Loucy (cell line): Measurements from ENCODE around the gene SSPN.

Source experiments
- H2AFZ ChIP-seq: fragments of 200-600 bp; sonication (generic); 2 replicates; pipeline ENCODE4 v1.6.0; 2016; ENCODE audit warnings: antibody characterized with exemption, mild to moderate bottlenecking, low read length, moderate library complexity
- H3F3A ChIP-seq: fragments of 200-600 bp; 2 replicates; pipeline ENCODE4 v1.6.0; 2016; ENCODE audit warnings: antibody characterized with exemption, low read depth, mild to moderate bottlenecking
- H3K27me3 ChIP-seq: fragments of 200-600 bp; sonication (generic); 2 replicates; pipeline ENCODE4 v1.6.1; 2014; ENCODE audit warnings: low read length, mild to moderate bottlenecking; ENCODE audit not compliant: insufficient read depth, poor library complexity, severe bottlenecking
- H3K36me3 ChIP-seq: fragments of 200-600 bp; sonication (generic); 2 replicates; pipeline ENCODE4 v1.6.1; 2016; ENCODE audit warnings: low read length; ENCODE audit not compliant: insufficient read depth
- H3K4me1 ChIP-seq: fragments of 200-600 bp; sonication (generic); 2 replicates; pipeline ENCODE4 v1.5.1; 2014; ENCODE audit warnings: low read length, mild to moderate bottlenecking; ENCODE audit not compliant: insufficient read depth, poor library complexity, severe bottlenecking
- H3K4me2 ChIP-seq: fragments of 200-600 bp; sonication (generic); 2 replicates; pipeline ENCODE4 v1.6.0; 2014; ENCODE audit warnings: antibody characterized with exemption, low read length, low read depth, mild to moderate bottlenecking; ENCODE audit not compliant: poor library complexity, severe bottlenecking
- H3K4me3 ChIP-seq: fragments of 200-600 bp; sonication (generic); 2 replicates; pipeline ENCODE4 v1.5.1; 2014; ENCODE audit warnings: low read length, mild to moderate bottlenecking, mixed read lengths; ENCODE audit not compliant: poor library complexity, severe bottlenecking
- H3K79me2 ChIP-seq: fragments of 200-600 bp; sonication (generic); 2 replicates; pipeline ENCODE4 v1.6.1; 2014; ENCODE audit warnings: low read length; ENCODE audit not compliant: insufficient read depth
- H3K9ac ChIP-seq: fragments of 200-600 bp; sonication (generic); 2 replicates; pipeline ENCODE4 v1.6.0; 2014; ENCODE audit warnings: mild to moderate bottlenecking, low read depth, low read length, moderate library complexity; ENCODE audit not compliant: poor library complexity, severe bottlenecking
- H3K9me2 ChIP-seq: fragments of 200-600 bp; sonication (generic); replicated peaks from 2 replicates; pipeline ENCODE4 v1.6.1; 2016; ENCODE audit warnings: low read depth, low read length, mixed read lengths
- H3K9me3 ChIP-seq: fragments of 200-600 bp; sonication (generic); 2 replicates; pipeline ENCODE4 v1.6.1; 2014; ENCODE audit warnings: mild to moderate bottlenecking, antibody characterized with exemption, low read length, low read depth; ENCODE audit not compliant: insufficient read depth
- H4K20me1 ChIP-seq: fragments of 200-600 bp; sonication (generic); 2 replicates; pipeline ENCODE4 v1.6.0; 2014; ENCODE audit warnings: antibody characterized with exemption, low read length, mild to moderate bottlenecking; ENCODE audit not compliant: insufficient read depth, poor library complexity, severe bottlenecking
- EZH2phosphoT487 ChIP-seq: fragments of 200-600 bp; IDR thresholded peaks from 2 replicates; pipeline ENCODE4 v1.6.1; 2018; ENCODE audit warnings: antibody characterized with exemption, mild to moderate bottlenecking, moderate library complexity, borderline replicate concordance
- TF ChIP-seq, protein P1 (sequence below): fragments of 200-600 bp; sonication (generic); conservative IDR thresholded peaks from 2 replicates; pipeline ENCODE4 v1.5.1; 2014; ENCODE audit warnings: mild to moderate bottlenecking, antibody characterized with exemption, low read length

SSPN gene

DNA sequence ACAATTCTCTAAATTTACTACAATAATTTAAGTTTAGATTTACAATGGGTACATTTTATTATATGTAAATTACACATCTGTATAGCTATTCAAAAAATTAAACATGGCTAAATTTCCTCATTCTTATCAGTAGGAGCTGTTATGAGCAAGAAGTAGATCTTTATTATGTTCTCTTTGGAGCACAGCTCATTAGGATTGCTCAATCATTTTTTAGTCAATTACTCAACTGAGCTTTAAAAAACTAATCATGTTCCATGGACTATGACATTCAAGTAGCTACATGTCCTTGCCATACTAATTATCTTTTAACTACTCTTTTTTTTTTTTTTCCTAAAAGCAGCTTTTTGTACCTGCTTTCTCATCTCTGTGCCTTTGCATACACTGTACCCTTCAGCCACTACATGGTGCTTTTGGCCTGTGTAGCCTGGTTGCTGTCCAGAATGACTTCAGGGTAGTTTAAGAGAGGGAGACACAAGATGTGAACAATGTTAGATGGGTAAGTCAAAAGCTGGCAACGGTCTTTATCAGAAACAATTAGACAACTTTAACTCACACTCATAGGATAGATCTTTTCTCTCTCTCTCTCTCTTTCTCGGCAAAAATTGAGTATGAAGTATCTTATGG, 69.0 kb downstream of the SSPN start:
- no peaks in the 10 kb centered on the region for H3K36me3 ChIP-seq
- no peak overlapping the region for H2AFZ ChIP-seq
- no peak overlapping the region for H3K4me2 ChIP-seq
- no peaks in the 10 kb centered on the region for H3K9me3 ChIP-seq
- H3K9me2 ChIP-seq, result no peaks in the 10 kb centered on the region
- H3K4me3 ChIP-seq, result no peak overlapping the region
- H3K9ac ChIP-seq, result no peak overlapping the region
- no peaks in the 10 kb centered on the region for H3F3A ChIP-seq
- no peaks in the 10 kb centered on the region for H3K4me1 ChIP-seq
- H4K20me1 ChIP-seq, result no peaks in the 10 kb centered on the region
- H3K27me3 ChIP-seq, result no peaks in the 10 kb centered on the region
- no peaks in the 10 kb centered on the region for H3K79me2 ChIP-seq
- TF ChIP-seq, protein P1, sequence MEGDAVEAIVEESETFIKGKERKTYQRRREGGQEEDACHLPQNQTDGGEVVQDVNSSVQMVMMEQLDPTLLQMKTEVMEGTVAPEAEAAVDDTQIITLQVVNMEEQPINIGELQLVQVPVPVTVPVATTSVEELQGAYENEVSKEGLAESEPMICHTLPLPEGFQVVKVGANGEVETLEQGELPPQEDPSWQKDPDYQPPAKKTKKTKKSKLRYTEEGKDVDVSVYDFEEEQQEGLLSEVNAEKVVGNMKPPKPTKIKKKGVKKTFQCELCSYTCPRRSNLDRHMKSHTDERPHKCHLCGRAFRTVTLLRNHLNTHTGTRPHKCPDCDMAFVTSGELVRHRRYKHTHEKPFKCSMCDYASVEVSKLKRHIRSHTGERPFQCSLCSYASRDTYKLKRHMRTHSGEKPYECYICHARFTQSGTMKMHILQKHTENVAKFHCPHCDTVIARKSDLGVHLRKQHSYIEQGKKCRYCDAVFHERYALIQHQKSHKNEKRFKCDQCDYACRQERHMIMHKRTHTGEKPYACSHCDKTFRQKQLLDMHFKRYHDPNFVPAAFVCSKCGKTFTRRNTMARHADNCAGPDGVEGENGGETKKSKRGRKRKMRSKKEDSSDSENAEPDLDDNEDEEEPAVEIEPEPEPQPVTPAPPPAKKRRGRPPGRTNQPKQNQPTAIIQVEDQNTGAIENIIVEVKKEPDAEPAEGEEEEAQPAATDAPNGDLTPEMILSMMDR, result no peak
- no peak for TF ChIP-seq EZH2phosphoT487

GRCh38 chr12:26265606-26266005, 70.2 kb downstream of the SSPN start:
- Histone ChIP-seq H3K4me1 (no peaks in the 10 kb centered on the region), H3F3A (no peaks in the 10 kb centered on the region), H4K20me1 (no peaks in the 10 kb centered on the region), H3K36me3 (no peaks in the 10 kb centered on the region), H3K27me3 (no peaks in the 10 kb centered on the region), H2AFZ (no peak overlapping the region), H3K4me2 (no peak overlapping the region), H3K9ac (no peak overlapping the region), H3K9me3 (no peaks in the 10 kb centered on the region), H3K9me2 (no peaks in the 10 kb centered on the region), H3K79me2 (no peaks in the 10 kb centered on the region), H3K4me3 (no peak overlapping the region)
- no peak for TF ChIP-seq EZH2phosphoT487
- TF ChIP-seq, protein P1, result no peak

DNA sequence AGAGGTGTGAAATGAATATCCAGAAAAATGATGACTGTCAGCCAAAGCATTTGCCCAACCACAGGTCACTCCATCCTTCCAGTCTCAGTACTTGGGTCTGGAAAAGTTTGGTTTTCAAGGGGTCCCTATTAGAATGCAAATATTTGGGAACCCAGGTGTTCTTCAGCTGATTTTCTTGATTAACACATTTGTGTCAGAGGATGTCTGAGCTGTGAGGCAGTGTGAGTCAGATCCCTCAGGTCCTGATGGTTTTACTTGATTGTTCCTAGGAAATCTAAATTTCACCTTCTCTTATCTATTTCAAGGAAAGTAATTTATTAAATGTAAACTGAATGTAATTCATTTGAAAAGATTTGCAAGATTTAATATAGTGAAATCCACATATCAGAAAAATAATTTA, 71.5 kb downstream of the SSPN start:
- H3K4me3 ChIP-seq, result no peak overlapping the region
- H2AFZ ChIP-seq, result no peak overlapping the region
- no peaks in the 10 kb centered on the region for H3K79me2 ChIP-seq
- H3K9ac ChIP-seq, result no peak overlapping the region
- H3K9me2 ChIP-seq, result no peaks in the 10 kb centered on the region
- H4K20me1 ChIP-seq, result no peaks in the 10 kb centered on the region
- H3K9me3 ChIP-seq, result no peaks in the 10 kb centered on the region
- TF ChIP-seq, protein P1, result no peak
- TF ChIP-seq EZH2phosphoT487, result no peak
- no peaks in the 10 kb centered on the region for H3K36me3 ChIP-seq
- H3K27me3 ChIP-seq, result no peaks in the 10 kb centered on the region
- H3F3A ChIP-seq, result no peaks in the 10 kb centered on the region
- H3K4me1 ChIP-seq, result no peaks in the 10 kb centered on the region
- H3K4me2 ChIP-seq, result no peak overlapping the region
